GM19467 (cell line): ENCODE measurements around the gene GCK.

Source experiments
- ATAC-seq: cut with Tn5 transposase; IDR thresholded peaks from one replicate; pipeline ENCODE4 v1.9.1; 2021; ENCODE audit warnings: mild to moderate bottlenecking, moderate library complexity; ENCODE audit not compliant: unreplicated experiment

GCK gene

DNA sequence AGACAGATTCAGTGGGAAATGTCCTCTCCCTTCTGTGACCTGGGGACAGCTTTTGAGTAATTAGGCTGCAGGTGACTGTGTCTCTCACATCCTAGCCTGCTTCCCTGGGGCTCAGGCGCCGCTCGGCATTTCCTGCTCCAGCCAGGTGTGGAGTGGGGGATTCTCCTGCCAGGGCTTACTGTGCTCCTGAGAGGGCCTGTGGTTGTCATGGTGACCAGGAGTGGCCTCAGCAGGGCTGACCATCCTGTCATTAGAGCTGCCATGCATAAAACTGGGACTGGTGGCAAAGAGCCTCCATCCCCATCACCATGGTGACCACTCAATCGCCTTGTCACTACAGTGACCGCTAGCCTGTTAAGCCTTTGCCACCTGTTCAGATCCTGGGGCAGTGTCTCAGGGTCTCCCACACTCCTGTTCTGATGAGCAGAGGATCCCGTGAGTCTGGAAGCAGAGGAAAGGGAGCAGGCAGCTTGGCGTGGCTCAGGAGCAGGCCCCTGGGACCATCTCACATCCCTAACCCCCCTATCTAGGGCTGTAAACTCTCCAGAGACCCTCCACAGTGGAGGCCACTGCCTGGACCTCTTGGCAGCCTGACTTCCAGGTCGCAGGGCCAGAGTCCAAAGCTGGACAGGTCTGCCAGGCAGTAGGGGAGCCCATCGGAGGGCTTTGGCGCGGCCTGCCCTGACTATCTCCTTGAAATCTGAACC, at the start of gene GCK:
GCK (minus strand) TSS at position 154 of the 707 bp plus-strand sequence. CDS start 486 bp downstream, outside the sequence.
- ATAC-seq = no peak

DNA sequence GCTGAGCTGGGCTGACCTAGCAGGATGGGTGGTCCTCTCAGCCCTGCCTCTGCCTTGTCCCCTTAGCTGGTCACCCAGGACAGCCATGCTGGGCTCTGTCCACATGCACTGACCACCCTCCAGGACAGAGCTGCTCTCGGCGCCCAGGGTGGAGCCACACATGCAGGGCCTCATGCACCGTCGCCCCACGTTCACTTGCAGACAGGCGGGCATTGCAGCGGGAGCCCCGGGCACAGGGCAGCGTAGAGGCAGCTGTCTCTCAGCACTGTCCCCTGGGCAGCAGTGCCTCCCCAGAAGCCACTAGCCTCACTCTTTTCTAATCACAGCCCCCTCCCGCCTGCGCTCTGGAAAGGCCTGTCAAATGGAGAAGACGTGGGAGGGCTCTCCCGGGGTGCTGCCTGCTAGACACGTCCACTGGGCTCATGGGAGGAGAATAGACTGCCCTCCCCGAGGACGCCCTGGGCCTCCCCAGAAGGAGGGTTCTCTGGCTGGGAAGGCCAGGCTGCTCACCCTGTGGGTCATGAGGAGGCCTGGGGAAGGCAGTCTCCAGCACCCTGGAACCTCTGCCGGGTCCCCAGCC, 49.0 kb upstream of the GCK start:
- ATAC-seq = no peak

DNA sequence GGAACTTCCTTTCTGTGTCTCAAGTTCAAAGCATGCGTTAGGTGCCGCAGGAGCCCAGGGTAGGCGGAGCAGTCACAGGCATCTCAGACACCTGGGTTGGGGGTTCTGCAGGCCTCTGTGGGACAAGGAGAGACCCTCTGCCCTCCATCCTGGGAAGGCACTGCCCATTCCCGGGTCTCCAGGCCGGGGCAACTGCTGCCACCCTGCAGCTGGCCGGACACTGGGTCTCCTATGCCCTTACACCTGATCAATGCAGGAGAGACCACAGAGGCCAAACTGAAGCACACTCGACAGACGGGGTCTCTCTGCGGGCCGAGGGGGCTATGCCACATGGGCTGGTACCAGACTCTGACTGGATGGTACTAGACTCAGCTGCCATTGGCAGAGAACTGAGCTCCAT, 48.5 kb upstream of the GCK start:
- ATAC-seq = no peak

DNA sequence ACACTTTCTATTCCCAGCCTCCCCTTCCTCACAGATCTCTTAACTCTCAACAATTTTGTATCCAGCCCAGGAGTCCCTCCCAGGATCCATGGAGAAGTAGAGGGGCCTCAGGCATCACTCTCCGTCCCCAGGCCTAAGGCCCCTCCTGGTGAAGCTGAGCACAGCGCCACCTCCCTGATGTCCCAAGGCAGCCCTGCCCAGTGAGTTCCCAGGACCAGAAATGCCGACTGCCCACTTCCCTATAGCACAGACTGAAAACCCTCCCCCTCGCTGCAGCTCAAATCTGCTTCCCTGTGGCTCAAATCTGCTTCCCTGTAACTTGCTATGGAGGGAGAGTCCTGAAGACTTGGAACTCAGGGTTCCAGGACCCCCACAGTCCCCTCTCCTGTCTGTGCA, 47.1 kb upstream of the GCK start:
- ATAC-seq = no peak

DNA sequence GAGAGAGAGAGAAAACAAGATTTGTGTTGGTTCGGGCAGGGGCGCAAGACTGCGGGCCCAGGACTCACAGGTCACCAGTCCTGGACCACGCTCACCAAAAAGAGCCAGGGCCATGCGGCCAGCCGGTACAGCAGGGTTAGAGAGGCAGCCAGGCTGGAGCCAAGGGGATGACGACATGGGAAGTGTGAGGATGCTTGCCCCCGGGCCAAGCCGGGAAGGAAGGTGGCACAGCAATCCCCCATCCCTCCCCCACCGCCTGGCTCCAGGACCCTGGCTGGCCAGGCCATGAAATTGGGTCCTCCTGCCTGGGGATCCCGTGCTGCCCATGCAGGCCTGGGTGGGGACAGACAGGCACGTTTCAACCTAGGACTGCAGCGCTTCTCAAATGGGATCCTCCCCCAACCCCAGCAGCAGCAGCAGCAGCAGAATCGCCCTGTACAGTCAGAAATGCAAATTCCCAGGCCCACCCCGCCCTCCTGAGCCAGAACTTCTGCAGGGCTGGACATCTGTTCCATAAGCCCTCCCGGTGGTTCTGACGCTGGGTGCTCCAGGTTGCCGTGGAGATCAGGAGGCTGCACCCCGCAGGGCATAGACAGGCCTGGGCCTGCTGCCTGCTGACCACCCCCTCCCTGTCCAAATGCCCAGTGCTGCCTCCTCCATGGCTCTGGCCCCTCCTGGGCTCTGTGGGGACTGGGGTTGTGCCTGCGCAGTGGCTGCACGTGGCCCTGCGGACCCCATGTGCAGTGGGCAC, 46.5 kb upstream of the GCK start:
- no peak for ATAC-seq

DNA sequence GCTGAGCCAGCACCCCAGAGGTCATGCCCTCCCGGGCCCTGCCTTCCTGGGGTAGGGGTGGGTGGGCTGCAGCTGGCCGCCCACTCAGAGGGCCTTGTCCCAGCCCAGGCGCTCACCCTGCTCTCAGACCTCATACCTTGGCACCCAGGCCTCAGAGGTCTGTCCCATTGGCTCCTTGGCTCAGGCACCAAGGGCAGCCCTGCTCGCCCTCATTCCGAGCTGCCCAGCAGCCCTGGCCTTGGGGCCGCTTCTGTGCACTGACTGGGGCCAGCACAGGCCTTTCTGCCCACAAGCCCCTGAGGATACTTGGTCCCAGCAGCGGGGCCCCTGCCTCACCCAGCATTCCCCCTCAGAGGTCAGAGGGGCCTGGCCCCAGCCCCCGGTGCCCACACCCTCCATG, 45.8 kb upstream of the GCK start:
- ATAC-seq = no peak

DNA sequence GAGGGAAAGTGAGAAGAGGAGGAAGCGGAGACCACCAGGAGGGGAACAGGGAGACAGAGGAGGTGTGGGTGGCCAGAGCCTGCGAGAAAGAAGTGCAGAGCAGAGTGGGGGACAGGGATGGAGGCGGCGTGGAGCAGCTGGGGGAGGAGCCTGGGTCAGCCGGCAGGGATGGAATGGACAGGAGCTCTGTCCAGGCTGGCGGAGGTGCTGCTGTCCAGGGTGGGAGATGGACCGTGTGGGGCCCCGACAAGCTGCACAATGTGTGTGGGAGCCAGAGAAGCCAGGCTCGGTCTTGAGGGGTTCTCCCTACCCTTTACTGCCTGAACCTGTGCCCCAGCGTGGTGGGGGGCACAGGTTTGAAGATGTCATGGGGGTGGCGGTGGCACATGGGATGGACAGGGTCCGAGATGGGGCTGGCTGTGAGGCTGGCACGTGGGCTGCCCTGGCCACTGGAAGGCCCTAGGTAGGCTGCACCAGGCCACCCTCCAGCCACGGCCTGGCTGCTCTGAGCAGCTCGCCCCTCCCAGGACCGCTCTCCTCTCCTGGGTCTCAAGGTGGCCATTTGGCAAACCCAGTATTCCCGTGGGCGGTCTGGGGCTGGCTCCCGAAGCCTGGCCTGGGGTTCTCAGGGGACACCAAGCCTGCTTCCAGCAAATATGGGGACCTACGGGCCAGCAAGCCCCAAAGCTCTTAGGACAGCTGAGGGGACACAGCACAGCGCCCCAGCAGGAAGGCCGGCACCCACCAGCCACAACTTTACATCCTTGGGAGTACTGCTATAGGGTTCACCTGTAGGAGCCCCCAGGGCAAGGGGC, 43.9 kb upstream of the GCK start:
- ATAC-seq = no peak

DNA sequence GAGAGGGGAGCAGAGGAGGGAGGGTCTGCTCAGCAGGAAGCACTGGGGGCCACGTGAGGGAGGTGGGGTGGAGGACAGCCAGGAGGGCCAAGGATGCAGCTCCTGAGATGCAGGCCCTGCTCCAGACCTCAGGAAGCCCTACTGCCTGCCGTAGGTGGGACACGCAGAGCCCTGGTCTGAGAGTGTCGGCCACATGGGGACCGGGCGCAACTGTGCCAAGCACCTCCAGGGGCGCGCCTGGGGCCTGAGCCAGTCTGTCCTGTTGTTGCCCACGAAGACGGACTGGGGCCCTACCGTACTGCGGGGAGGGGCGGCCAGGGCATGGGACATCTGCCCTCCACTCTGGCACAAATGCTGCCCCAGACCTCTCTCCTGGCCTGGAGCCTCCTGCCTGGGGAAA, 43.2 kb upstream of the GCK start:
- ATAC-seq = no peak

DNA sequence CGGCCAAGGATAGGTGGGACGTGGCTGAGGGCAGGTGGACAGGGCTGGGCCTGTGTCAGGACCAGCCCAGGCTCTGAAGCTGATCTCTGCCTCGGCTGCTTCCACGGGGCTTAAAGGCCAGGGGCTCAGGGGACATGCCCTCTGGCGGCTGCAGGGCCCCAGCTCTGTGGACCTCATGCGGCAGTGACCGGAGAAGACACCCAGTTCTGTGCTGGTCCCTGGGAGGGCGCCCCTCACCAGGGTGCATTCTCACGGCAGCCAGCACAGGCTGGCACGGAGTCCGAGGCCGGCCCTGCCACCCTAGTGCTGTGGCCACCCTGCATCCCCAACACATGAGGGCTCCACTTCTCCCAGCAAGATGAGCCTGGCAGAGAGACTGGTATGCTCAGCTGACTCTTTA, 41.8 kb upstream of the GCK start:
- no peak for ATAC-seq

DNA sequence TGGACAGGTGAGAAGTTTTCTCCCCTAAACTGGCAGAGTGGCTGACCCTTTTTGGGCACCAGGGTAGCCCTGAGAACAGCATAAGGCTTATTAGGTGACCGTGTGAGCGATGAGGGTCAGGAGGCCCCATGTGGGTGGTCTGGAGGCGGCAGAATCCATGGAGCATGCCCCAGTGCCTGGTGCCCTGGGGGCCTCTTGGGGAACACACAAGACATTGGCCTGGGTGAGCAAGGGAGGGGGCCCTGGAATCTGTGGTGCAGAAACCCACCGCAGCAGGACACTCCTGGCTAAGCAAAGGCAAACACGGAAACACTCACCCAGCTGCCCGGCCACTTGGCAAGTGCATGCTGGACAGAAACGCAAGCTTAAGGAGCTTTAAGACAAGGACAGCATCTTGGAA, 41.0 kb upstream of the GCK start:
- ATAC-seq = no peak

DNA sequence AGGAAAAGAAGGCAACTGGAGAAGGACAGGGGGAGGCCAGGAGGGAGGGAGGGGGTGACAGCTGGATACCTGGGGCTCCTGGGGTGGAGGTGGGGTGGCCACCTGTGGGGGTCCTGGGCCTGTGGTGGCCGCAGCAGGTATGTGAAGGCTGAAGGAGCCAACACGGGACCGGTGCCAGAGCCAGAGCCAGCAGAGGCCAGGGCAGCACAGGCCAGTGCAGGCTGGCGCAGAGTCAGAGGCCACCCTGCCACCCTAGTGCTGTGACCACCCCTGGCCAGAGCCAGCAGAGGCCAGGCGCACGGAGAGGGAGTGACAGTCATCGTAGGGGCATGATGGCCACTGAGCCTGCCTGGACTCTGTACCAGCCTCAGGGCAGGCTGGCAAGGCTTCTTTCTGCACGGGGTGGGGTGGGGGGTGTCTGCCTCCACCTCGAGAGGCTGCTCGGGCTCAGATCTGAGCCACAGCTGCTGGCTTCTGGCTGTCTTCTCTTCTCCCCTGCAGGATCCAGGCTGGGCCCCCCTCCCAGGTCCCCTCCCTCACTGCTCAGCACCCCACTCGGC, 40.4 kb upstream of the GCK start:
- ATAC-seq = no peak

DNA sequence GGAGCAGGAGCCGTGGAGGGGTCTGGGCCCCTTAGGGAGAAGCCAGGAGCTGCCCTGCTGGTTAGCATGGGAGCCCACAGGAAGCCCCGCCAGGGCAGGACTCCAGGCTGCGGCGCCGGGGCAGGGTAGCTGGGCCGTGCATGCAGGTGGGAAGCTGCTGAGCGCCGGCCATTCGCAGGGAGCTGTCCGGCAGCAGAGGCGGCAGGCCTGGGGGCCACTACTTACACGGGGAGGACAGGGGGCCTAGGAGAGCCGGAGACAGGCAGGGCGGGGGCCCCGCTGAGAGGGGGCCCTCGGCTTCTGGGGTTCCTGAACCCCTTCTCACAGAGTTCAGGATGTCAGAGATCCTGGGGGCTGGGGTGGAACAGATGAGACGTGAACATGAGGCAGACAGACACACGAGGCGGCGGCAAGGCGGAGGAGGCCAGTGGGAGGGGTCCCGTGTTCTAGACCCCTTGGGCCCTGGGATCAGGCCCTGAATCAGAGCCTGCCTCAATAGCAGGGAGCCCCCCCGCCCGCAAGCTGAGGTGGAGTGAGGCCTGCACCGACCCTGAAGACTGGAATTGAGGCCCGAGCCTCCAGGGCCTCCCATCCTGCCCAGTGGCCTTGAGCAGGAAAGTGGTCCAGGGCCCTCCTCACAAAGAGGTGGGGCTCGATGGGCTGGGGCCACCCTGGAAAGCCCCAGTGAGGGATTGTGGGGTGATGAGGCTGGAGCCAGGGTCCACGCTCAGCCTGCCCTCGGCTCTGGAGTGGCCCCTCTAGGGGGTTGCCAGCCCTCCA, 39.5 kb upstream of the GCK start:
- no peak for ATAC-seq

DNA sequence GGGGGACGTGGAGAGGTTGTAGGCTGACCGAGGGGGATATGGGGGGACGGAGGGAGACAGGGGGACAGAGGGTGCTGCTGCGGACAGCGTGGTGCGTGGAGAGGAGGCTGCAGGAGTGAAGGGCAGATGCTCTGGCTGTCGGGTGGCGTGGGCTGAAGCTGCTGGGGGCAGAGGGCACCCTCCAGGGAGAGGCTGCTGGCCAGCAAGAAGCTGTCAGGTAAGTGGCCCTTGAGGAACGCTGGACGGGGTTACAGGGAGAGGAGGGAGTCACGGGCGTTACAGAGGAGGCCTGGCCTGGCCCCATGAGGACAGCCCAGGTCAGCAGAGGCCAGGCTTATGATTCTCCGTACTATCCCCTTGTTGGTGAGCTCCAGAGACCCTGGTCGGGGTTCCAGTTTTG, 38.7 kb upstream of the GCK start:
- ATAC-seq = no peak

DNA sequence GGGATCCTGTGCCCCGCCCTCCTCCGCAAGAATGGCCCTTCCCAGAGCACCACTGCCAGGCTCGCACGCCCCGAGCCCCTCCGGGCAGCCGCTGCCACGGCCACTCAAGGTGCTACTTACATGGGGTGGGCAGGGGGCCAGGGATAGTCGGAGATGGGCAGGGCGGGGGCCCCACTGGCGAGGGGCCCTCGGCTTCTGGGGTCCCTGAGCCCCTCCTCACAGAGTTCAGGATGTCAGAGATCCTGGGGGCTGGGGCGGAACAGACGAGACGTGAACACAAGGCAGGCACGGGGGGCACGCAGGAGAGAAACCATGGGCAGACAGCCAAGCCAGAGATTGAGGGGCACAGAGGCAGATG, 37.1 kb upstream of the GCK start:
- ATAC-seq = no peak

DNA sequence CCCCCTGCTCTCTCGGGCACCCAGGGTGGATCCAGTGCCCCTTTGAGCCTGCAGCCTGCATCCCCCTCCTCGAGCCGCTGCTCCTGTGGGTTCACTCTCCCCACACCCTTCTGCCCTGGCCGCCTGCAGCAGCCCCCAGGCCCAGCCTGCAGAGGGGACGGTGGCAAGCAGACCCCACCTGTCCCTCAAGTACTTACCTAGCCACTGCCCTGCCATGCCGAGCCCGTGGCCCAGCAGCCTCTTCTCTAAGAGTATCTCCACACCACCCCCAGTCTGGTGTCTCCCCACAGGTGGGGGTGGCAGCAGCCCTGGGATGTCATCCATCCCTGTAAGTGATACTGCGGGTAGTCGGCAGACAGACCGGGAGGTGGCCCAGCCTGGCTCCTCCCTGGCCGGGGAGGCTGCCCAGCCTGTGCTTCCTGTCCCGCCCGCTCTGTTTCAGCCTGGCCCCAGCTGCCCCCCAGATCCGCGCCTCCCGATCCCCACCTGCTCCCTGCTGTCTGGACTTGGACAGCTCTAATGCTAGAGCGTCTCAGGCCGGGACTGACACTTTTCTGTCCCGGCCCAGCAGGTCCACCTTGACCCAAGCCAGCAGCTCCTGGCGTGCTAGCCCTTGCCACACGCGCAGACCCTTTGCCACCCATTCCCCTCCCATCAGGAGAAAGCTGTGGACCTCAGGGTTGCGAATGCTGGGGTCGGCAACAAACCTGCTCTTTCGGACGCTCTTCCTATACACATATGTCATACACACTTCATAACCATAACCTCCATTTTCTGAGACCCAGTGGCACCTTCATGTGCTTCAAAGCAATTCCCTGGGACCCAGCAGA, 36.5 kb upstream of the GCK start:
- ATAC-seq = no peak

DNA sequence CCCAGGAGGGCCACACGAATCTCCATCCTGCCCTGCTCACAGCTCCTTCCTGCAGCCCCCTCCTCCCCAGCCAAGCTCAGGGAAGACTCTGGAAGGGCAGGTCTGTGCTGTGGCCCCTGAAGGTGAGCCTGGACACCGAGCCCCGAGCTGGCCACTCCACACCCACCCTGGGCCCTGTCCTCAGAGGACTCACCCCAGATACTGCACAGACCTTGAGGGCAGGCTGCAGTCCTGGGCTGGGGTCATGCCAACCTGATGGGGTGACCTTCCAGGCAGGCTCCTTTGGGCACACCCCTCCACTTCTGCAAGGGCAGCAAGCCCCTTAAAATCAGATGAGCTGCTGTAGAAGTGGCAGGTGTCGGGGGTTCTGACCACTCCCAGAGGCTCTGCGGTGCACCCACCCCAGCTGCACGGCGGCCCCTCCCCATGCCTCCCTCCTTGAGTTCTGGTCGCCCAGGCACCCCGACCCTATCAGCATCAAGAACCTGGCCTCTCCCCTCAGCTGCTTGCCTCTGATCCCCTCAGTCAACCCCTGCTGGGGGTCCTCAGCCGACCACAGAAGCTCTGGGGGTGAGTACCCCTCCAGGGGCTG, 35.8 kb upstream of the GCK start:
- no peak for ATAC-seq

DNA sequence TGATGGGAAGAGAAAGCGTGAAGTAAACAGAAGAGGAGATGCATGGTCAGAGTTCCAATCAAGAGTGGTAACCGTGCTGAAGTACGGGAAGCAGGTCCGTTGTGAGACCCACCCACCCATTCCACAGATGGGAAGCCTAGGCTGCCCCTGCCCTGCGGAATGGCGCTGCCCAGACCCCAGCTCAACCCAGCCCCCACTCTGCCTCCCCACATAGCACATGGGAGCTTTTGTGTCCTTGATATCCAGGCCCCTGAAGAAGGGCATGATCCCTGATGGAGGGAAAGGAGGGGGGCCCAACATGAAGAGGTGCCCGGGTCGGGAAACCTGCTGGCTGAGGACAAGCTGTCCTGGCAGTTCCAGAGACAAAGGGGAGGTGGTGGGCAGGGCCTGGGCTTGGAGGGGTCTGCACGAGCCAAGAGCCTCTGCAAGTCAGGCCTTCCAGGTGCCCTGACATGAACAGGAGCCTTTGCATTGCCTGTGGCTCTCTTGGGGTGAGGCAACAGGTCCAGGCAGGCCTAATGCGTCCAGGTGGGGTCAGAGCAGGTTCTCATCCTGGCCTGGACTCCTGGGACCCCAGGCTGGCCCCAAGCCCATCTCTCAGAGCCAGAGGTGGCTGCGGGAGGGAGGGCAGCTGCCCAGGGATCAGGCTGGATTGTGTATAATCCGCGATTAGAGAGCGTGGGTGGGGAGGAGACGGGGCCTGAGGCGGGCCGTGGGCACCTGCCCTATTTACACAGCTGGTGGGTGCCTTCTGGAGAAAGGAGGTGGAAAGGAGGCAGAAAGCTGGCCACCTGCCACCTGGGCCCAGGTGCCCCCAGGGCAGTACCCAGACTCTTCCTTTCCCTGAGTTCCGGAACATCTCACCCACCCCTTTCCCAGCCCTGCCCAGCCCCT, 35.1 kb upstream of the GCK start:
- ATAC-seq = no peak
